Measurements from ENCODE around the gene PPFIA1. TPM values are rescaled to one million over a fixed set of nuclear protein-coding genes. Genes with fewer than 3 reads are reported as not detected.

Gene PPFIA1
- total and polyA plus RNA-seq, 8 donors, result 14.9 to 28.7 (median 21.1) TPM

DNA sequence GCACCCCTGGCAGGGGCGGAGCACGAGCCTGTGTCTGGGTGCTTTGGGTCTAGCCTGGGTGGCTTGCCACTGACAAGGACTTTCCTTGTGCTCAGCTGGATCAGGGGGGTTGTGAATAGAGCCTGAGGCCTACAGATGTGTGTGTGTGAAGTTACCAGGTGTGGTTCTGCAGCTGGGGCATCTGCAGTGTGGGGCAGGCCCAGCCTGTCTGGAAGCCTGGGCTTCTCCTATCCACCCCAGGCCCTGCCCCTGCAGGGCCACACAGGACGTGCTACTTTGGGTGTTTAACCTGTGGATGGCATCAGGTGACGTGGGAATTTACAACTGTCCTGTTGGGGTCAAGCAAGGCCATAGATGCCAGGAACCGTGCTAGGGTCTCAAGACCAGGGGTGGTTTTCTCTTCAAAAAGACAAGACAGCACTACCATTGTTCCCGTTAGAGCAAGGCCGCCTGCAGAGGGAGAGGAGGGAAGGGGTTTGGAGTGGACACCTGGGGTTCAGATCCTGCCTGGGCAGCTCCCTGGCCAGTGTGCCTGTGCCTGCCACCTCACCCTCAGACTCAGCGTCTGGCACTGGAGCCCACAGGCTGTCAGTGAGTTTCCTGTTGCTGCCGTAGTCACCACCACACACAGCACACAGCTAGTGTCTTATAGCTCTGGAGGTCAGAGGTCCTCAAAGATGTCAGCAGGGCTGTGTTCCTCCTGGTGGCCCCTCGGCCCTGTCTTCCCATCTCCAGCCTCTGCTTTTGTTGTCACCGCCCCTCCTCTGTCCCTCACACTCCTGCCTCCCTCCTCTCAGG is 159.4 kb downstream of the PPFIA1 start:
- DNase-seq (no peak), FAIRE-seq (no peak), ATAC-seq (no peak)
- TF ChIP-seq, protein P1, sequence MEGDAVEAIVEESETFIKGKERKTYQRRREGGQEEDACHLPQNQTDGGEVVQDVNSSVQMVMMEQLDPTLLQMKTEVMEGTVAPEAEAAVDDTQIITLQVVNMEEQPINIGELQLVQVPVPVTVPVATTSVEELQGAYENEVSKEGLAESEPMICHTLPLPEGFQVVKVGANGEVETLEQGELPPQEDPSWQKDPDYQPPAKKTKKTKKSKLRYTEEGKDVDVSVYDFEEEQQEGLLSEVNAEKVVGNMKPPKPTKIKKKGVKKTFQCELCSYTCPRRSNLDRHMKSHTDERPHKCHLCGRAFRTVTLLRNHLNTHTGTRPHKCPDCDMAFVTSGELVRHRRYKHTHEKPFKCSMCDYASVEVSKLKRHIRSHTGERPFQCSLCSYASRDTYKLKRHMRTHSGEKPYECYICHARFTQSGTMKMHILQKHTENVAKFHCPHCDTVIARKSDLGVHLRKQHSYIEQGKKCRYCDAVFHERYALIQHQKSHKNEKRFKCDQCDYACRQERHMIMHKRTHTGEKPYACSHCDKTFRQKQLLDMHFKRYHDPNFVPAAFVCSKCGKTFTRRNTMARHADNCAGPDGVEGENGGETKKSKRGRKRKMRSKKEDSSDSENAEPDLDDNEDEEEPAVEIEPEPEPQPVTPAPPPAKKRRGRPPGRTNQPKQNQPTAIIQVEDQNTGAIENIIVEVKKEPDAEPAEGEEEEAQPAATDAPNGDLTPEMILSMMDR (IDR thresholded peaks at IDR 0.05), result no peak
- H3K27ac ChIP-seq, result no peak overlapping the region
- 87 to 89% methylated on average over 11 of the region's 11 CpGs for WGBS, 2 donors
- H3K4me3 ChIP-seq, result no peak overlapping the region
- intact Hi-C loops (cut with DNase I), result no loop called here
- H3K36me3 ChIP-seq, result peaks cover 0 to 86% (median 28%) of the 10 kb centered on the region in 3 donors
- H3K27me3 ChIP-seq, result no peaks in the 10 kb centered on the region
- no peaks in the 10 kb centered on the region for H3K4me1 ChIP-seq
- H3K9me3 ChIP-seq, result no peaks in the 10 kb centered on the region

DNA sequence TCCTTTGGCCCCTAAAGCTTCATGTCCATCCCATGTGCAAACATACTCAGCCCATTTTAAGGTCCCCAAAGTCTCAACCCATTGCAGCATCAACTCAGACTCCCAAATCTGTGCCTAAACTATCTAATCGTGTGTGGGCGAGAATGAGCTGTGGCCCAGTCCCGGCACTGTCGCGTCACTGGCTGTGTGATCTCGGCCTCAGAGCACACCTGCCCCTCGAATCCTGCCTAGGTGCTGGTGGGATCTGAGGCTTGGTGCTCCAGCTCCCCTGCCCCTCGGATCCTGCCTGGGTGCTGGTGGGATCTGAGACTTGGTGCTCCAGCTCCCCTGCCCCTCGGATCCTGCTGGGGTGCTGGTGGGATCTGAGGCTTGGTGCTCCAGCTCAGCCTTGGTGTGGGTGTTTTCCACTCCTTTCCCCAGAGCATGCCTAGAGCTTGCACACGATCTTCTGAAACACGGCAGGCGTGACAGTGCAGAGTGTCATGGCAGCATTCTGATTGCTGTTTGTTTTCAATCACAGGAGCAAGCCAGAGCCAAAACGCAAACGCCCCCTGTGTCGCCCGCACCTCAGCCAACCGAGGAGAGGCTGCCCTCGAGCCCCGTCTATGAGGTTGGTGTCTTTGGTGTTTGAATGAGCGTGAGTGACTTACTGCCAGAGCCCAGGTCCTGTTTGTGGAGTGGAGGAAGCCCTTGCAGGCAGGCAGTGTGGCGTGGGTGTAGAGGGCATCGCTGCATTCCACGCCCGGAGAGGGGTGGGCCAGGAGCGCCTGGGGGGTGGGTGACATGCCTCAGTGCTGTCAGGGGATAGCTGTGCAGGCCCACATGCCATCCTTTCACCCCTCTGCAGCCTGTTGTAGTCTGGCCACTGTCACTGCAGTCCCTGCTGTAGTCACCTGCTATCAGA is 160.4 kb downstream of the PPFIA1 start:
- ATAC-seq (no peak), FAIRE-seq (no peak), DNase-seq (no peak)
- Histone ChIP-seq H3K36me3 (peaks cover 0 to 86% (median 28%) of the 10 kb centered on the region in 3 donors), H3K27ac (no peak overlapping the region), H3K9me3 (no peaks in the 10 kb centered on the region), H3K27me3 (no peaks in the 10 kb centered on the region), H3K4me1 (no peaks in the 10 kb centered on the region), H3K4me3 (no peak overlapping the region)
- intact Hi-C loops (cut with DNase I), result no loop called here
- TF ChIP-seq, protein P1 (IDR thresholded peaks at IDR 0.05), result no peak
- 95% methylated on average over 25 of the region's 25 CpGs for WGBS, 2 donors

DNA sequence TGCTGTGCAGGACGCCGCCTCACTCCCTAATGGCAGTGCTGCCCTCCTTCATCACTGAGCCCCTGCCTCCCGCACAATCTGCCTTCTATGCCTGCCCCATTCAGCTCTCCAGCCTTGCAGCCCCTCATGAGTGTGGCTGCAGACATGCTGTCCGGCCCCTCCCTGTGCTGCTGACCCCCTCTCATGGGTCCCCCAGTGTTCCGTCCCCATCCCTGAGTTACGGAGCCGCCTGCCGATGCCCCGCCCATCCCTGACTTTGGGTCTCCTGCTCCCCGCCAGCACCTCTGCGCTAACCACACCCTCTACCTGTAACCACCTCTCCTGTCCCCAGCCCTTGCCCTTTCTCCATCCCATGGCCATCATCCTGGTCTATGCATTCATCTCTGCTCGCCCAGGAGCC is 161.1 kb downstream of the PPFIA1 start:
- 96% methylated on average over 12 of the region's 12 CpGs for WGBS, 2 donors
- H3K9me3 ChIP-seq, result no peaks in the 10 kb centered on the region
- intact Hi-C loops (cut with DNase I), result no loop called here
- H3K27ac ChIP-seq, result no peak overlapping the region
- no peak overlapping the region for H3K4me3 ChIP-seq
- ATAC-seq, result no peak
- FAIRE-seq, result no peak
- H3K36me3 ChIP-seq, result peaks cover 0 to 88% (median 32%) of the 10 kb centered on the region in 3 donors
- TF ChIP-seq, protein P1 (IDR thresholded peaks at IDR 0.05), result no peak
- no peak for DNase-seq
- H3K27me3 ChIP-seq, result no peaks in the 10 kb centered on the region
- no peaks in the 10 kb centered on the region for H3K4me1 ChIP-seq

DNA sequence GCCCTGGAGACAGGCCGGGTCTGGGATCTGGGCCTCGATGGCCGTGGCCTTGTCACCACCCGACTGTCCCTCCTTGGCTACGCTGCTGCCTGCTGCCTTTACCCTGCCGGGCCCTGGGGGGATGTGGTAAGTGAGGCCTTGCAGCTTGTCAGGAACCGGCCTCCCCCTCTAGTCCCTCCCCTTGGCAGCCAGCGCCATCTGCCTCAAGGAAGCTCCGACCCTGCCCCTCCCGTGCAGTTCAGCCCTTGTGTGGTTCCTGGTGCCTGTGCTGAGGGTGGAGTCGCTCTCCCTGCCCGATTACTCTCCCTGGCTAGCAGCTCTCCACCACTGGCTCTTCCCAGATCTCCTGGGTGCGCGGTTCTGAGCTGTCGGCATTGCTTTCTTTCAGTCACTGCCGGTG is 161.6 kb downstream of the PPFIA1 start:
- no peak overlapping the region for H3K4me3 ChIP-seq
- TF ChIP-seq, protein P1 (IDR thresholded peaks at IDR 0.05), result no peak
- intact Hi-C loops (cut with DNase I), result no loop called here
- FAIRE-seq, result no peak
- peaks cover 0 to 86% (median 32%) of the 10 kb centered on the region in 3 donors for H3K36me3 ChIP-seq
- DNase-seq, result no peak
- no peak for ATAC-seq
- H3K4me1 ChIP-seq, result no peaks in the 10 kb centered on the region
- WGBS, 2 donors, result 91 to 93% methylated on average over 15 to 16 of the region's 16 CpGs
- H3K27ac ChIP-seq, result no peak overlapping the region
- H3K9me3 ChIP-seq, result no peaks in the 10 kb centered on the region
- no peaks in the 10 kb centered on the region for H3K27me3 ChIP-seq
